ENCODE data around the gene CRMP1.
"Not testable (repeated sequence)": the region's sequence is repeated elsewhere in the genome, so short reads cannot be mapped to it uniquely, and the experiment has no call there.

CRMP1 gene

DNA sequence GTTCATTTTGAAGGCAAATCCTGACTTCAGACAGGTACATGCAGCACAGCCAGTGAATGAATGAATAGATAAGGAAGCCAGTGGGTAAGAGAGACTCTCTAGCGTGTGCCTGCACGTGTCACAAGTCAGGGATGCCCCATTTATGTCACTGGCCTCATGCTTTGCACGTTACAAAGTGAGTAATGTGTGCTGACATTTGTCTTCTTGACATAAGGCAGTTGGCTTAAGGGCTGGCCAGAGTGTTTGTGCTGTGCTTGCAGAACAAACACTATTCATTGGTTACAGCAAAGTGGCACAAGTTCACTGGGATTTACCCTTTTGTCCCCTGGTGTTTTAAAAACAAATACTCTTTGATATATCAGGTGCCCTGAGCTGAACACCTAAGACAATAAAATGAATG, 55.9 kb downstream of the CRMP1 start:
- H3K4me3 ChIP-seq (ENCODE audit: low read depth, low read length) = no peak overlapping the region
- DNase-seq (ENCODE audit: low read depth) = no peak

DNA sequence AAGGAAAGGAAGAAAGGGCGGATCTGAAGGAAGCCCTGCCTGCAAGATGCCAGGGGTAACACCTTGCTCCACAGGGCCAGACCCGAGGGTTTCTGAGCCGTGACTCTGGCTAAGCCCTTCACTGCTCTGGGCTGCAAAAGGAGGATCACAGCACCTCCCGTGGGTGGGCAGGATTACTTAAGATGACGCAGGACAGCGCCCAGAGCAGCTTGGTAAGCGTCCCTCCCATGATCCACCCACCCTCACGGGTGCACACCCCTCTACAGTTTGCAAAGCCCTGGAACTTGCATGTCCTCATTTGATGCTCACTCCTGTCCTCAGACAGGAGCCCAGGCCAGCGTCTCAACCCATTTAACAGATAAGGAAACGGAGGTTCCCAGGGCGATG, 64.9 kb downstream of the CRMP1 start:
- no peak overlapping the region for H3K4me3 ChIP-seq (ENCODE audit: low read depth, low read length)
- DNase-seq (ENCODE audit: low read depth) = no peak

DNA sequence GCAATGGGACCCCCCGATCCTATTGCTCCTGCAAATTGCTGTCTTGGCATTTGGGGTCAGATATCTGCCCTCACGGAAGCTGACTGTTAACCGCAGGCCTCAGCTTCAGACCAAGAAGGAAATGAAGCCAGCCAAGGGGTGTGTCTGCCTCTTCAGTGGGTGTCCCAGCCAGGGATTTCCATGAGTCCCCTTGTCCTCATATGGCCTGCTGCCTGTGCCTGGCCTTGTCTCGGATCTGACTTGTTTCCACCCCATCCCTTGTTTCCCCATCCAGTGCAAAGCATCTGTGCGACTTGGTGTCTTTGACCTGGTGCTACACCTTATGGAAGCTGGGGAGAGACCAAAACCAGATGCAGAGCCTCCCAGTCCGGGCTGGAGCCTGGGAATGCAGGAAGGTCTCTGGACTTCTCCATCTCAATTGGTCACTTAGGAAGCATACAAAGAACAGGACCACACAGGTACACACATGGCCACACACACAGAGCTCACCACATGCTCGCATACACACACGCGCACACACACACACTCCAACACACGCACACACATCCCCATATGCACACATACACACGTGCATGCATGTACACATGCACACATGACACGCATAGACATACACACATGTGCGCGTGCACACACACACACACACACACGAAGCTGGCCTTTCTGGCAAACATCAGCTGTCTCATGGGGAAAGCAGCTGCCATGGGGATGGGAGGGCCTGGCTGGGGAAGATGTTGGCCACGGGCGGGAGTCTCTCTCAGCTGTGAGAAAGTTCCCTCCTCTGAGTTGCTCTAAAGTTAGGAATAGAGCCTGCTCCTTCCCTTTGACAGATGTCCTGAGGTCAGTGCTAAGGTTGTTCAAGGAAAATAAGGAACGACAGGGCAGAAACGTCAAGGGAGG, 65.5 kb downstream of the CRMP1 start:
- DNase-seq (ENCODE audit: low read depth) = no peak
- no peak overlapping the region for H3K4me3 ChIP-seq (ENCODE audit: low read depth, low read length)

DNA sequence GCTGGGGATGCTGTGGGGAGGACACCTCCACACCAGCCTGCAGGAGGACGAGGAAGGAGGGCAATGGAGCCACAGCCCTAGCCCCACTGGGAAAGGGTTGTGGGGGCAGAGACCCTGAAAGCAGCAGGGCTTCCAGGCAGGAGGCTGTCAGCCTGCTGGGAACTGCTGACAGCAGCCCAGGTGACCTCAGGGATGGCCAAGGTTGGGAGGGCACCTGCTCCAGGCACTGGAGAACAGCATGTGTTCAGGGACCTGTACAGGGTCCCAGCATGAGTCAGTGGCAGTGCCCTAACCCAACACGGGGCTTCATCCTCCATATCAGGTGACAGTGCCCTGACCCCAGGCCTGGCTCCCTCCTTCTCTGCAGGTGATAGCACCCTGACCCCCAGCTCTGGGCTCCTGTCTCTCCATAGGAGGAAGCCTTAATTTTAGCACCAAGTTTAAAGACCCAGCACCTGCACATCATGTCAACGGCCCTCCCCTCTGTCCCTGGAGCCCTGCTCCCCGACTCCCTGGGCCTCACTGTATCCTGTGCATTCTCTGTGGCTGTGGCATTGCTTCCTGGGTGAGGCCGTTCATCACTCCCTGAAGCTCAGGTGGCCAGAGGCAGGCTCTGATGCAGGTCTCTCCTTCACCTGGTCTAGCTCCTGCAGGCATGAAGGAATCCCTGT, 66.3 kb downstream of the CRMP1 start:
- DNase-seq (ENCODE audit: low read depth) = no peak
- H3K4me3 ChIP-seq (ENCODE audit: low read depth, low read length) = no peak overlapping the region

DNA sequence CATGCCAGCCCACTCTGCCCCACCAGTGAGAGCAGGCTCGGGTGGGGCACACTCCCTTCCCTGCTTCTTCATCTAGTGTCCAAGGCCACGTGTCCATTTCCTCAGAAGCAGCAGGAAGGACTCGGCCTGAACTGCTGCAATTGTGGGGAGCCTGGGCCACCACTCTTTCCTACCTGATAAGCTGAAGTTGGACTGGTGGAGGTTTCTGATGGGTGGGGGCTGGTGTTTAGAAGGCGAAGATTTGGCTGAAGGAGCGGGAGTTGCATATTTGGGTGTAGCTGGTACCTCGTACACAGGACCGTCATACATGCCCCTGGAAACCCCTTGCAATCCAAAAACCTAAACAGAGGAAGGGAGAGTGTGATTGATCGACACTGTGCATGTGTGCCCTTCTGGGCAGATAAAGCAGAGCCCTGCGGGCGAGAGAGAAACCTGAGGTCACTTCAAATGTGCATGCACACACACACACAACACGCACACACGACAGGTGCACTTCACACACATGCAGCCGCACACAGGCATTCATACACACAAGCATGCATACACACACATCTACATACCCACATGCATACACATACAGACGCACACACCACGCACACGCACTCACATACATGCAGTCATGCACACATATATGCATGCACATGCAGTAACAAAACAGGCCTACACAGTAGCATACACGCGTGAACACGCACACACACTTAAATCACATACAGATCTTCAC, 67.4 kb downstream of the CRMP1 start:
- no peak overlapping the region for H3K4me3 ChIP-seq (ENCODE audit: low read depth, low read length)
- no peak for DNase-seq (ENCODE audit: low read depth)

DNA sequence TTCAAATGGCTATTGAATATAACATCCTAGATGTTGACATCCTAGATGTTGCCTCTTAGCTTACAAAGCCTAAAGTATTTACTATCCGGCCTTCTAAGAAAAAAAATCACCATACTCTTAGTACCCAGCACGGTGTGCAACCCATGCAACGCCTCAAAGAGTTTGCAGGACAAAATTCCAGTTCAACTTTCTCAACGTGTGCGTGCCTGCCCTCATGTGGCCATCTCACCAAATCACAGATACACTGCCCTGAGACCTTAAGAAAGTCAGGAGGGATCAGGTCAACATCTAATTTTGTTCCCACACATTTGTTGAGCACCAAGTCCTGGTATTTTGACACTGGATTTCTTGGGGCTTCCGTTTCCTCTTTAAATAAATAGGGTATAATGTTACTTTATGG, 68.3 kb downstream of the CRMP1 start:
- H3K4me3 ChIP-seq (ENCODE audit: low read depth, low read length) = no peak overlapping the region
- no peak for DNase-seq (ENCODE audit: low read depth)

DNA sequence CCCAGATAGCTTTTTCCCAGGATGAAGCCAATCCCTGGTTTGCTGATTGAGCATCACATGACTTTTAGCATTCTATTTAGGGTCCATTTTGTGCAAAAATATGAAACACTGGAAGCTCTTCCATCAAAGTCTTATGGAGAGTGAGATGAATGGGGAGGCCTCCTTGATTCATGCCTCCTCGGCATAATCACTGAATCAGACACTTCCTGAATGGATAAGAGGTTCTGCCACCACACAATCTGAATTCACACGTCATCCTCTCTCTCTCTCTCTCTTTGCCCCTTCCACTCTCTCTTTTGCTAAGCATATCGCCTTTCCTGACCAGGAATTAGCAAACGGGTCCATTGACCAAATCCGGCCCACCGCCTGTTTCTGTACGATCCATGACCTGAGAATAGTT, 68.7 kb downstream of the CRMP1 start:
- DNase-seq (ENCODE audit: low read depth) = no peak
- no peak overlapping the region for H3K4me3 ChIP-seq (ENCODE audit: low read depth, low read length)

DNA sequence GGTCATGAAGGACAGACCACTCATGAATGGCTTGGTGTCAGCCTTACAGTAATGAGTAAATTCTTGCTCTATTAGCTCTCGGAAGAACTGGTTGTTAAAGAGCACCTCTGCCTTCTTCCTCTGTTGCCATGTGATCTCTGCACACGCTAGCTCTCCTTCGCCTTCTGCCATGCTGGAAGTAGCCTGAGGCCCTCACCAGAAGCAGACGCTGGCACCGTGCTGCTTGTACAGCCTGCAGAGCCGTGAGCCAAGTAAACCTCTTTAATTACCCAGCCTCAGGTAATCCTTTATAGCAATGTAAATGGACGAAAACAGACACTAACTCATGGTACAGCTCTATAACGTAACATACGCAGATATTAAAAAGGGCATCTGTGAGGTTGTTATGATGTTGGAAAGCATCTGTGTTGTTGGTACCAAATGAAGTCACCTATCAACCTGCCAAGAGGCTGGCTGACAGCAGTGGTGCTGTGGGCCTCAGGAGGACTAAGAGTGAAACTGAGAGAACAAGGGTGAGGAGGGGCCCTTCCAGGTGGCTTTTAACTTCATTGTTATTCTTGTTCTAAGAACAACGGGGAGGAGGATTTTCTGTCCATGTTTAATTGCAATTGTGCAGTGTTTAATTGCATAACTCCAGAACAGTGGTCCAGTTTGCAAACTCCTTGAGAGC, 69.2 kb downstream of the CRMP1 start:
- no peak overlapping the region for H3K4me3 ChIP-seq (ENCODE audit: low read depth, low read length)
- DNase-seq (ENCODE audit: low read depth) = no peak

DNA sequence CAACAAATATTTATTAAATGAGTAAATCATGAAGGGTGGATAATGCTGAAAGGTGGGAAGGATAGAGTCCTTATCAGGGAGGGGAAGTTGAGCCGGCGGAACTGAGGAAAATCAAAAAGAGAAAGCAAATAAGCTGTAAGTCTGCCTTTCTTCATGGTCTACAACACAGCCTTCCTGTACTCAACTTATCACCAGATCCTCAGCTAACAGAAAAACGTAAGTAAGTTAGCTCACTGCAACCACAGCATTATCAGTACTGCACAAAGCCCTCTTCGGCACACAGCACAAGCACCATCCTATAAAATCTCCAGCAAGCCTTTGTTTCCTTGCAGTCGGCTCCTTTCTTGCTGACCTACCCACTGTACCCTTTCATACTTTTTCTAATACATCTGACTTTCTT, 70.3 kb downstream of the CRMP1 start:
- DNase-seq (ENCODE audit: low read depth) = no peak
- H3K4me3 ChIP-seq (ENCODE audit: low read depth, low read length) = no peak overlapping the region

DNA sequence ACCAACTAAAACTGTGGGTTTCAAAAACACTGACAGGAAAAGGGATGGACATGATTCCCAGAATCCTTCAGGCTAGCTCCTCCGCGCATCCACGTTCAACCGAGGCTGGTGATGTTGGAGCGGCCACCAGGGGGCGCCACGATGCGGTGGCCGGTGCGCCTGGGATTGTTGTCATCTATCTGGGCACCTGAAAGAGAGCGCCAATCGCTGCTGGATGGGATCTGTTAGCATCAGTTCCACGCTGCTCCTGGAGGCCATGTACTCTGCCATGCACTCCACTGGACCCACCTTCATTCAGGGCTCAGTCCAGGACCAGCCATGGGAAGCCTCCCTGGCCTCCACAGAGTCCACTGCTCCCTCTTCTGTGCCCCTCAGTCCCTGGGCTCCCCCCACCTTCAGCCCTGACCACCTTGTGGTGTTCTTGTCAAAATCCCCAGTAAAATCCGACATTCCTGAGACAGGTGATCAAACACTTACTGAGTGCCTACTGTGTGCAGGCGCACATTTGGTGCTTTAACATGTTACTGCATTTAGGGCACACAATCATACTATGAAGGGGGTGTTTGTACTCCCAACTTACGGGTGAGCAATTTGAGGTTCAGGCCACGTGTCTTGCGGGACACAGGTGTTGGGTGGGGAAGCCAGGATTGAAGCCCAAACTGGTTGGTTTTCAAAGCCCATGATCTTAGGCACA, 71.1 kb downstream of the CRMP1 start:
- no peak overlapping the region for H3K4me3 ChIP-seq (ENCODE audit: low read depth, low read length)
- DNase-seq (ENCODE audit: low read depth) = no peak

DNA sequence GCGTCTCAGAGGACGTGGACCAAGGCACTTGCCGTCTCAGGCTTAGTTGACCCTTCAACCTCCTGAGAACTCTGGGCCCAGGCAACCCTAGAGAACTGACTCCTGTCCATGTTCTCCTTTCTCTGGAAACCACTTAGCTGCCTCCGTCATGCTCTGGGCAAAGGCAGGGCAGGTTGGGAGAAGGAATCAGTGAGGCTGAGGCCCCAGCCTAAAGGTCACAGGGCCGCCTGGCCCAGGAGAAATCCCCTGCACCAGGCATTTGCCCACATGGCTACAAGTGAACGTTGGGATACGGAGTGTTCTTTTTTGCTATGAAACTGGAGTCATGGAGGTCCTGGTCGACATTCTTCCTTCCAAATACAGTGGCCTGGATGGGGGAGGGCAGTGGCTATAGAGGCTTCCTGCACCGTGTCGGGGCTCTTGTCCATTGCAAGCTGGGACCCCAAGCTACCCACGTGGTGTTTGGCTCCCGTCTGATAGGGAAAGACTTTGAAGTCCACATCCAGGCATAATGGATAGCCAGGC, 76.0 kb downstream of the CRMP1 start:
- no peak overlapping the region for H3K4me3 ChIP-seq (ENCODE audit: low read depth, low read length)
- no peak for DNase-seq (ENCODE audit: low read depth)

DNA sequence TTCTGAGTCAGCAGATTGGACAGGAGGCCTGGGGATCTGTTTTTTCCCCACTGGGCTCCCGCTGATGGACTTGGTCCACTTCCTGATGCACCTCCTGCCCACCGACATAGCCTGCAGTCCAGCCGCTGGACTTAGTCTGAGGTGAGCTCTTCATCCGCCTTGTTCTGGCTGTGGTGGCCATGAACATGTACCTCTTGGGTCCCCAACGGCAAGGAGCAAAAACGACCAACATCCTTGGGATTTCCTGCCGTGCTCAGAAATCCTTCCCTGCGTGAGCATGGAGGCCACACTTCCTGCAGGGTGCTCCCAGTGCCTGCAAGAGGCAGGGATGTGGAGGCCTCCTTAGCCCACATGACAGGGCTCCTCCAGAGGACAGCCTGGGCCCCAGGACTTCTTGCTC, 76.8 kb downstream of the CRMP1 start:
- H3K4me3 ChIP-seq (ENCODE audit: low read depth, low read length) = no peak overlapping the region
- no peak for DNase-seq (ENCODE audit: low read depth)

DNA sequence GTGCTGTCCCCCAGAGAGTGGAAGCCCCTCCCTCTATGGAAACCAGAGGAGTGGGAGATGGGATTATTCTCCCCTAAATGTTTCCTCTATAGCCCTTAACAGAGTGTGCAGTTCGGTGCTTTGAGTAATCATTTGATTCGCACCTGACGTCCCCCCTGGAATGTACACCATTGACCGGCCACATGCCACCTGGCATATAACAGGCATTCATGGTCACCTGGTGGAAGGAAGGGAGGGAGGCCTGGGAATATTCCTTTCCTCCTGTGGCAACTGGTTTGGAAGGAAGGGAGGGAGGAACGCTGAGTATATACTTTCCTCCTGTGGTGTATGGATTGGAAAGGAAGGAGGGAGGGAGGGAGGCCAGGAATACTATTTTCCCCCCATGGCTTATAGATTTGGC, 77.2 kb downstream of the CRMP1 start:
- no peak for DNase-seq (ENCODE audit: low read depth)
- H3K4me3 ChIP-seq (ENCODE audit: low read depth, low read length) = no peak overlapping the region

DNA sequence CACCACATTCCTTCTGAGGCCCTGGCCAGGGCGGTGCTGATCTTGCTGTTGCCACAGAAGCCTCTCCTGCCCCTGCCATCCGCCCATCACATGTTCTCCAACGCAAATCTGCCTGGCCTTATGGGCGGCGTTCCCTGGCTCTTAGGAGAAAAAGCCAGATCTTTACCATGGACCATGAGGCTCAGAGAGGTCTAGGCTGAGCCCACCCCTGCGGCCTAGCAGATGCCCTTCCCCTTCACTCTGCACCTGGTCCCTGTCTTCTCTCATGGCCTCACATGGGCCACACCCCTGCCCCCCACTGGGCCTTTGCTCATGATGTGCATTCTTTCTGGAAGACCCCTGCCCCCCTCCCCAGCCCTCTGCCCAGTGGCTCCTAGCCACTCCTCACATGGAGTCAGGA, 78.5 kb downstream of the CRMP1 start:
- no peak for DNase-seq (ENCODE audit: low read depth)
- H3K4me3 ChIP-seq (ENCODE audit: low read depth, low read length) = no peak overlapping the region

DNA sequence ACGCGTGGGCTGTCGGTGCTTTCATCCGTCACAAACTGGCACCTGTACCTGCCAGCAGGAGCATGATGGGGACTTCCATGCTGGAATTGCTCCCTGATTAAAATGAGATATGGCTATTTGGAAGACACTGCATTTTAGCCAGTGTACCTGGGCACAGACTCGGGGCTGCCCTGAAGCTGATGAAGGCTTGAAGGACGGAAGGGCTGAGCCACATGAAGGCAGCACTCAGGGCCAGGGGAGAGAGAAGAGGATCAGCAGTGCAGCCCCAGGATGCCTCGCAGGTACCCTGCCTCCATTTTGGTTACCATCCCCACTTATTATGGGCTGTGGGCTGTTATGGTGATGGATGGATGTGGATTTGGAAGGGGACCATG, 79.0 kb downstream of the CRMP1 start:
- no peak for DNase-seq (ENCODE audit: low read depth)
- H3K4me3 ChIP-seq (ENCODE audit: low read depth, low read length) = no peak overlapping the region

DNA sequence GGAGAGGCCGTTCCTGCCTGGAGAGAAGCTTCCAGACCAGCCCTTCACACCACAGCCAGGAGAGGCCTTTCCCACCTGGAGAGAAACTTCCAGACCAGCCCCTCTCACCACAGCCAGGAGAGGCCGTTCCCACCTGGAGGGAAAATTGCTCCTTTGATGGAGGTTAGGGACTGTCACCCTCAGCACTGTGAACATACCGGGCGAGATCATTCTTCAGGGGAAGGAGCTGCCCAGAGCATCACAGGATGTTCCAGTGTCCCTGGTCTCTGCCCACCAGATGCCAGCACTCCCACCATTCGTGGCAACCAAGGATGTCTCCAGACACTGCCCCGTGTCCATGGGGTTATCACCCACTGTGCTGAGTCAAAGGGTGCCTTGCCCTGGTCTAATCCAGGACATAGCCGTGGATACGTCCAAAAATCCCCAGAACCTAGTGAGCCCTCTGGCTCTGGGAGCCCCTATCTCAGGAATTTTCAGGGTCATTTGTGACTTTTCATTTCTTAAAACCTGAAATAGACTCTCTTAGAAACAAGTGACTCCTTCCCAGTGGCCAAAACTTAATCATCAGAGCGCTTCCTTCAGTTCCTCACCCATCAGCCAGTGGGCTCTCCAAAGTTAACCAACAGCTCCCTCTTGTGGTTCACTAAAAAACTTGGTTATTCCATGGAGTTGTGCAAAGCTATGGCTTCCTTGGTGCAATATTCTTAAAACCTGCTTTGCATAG, 80.2 kb downstream of the CRMP1 start:
- peak; percentile 23 for DNase-seq (ENCODE audit: low read depth)

DNA sequence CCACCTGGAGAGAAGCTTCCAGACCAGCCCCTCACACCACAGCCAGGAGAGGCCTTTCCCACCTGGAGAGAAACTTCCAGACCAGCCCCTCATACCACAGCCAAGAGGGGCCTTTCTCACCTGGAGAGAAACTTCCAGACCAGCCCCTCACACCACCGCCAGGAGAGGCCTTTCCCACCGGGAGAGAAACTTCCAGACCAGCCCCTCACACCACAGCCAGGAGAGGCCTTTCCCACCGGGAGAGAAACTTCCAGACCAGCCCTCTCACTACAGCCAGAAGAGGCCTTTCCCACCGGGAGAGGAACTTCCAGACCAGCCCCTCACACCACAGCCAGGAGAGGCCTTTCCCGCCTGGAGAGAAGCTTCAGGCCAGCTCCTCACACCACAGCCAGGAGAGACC, 80.8 kb downstream of the CRMP1 start:
- H3K4me3 ChIP-seq (ENCODE audit: low read depth, low read length); DNase-seq (ENCODE audit: low read depth): not testable (repeated sequence)

More for the DNA sequence above, 80.2 kb downstream of the CRMP1 start:
- H3K4me3 ChIP-seq (ENCODE audit: low read depth, low read length) = no peak overlapping the region

DNA sequence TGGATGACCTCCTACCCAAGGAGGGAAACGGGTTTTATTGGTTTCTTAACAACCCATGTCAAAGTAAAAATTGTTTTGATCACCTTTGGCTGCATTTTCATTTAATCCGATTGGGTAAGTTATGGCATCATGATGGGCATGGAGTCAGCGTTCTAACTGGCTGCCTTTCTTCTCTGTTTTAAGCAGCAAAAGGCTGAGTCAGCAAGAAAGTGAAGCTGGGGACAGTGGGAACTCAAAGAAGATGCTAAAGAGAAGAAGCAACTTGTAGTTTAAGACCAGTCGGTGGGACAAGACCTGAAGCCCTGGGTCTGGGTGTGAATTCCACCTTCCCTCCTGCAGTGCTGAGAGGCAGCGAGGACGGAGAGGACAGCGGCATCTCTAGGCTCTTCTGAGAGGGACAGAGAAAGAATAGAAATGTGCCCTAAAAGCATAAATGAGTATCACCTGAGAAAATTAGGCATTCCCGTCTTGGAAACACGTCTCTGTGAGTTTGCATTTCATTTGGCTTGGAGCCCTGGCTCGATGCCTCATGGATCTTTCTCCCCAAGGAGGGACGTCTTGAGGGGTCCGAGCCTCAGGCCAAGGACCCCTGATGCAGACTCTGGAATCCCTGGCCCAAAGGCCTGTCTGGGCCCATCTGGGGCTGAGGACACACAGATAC, 82.0 kb downstream of the CRMP1 start:
- no peak for DNase-seq (ENCODE audit: low read depth)

More for the DNA sequence above, 82.0 kb downstream of the CRMP1 start:
- no peak overlapping the region for H3K4me3 ChIP-seq (ENCODE audit: low read depth, low read length)

Data from skeletal muscle cell (primary cell).